SK-N-SH treated with all-trans-retinoic acid at 6 μM for 48 hours (cell line): ENCODE measurements around the gene ROBO2.

Experiments
- ATAC-seq: fragments of 200-7000 bp; cut with Tn5 transposase; 3 replicates; pipeline ENCODE4 v1.9.1; 2020; ENCODE audit warnings: mild to moderate bottlenecking, moderate library complexity
- ARNTL ChIP-seq: fragments of 450-650 bp; formaldehyde crosslinking; IDR thresholded peaks from 2 replicates; pipeline ENCODE4 v1.5.0; 2020; ENCODE audit warnings: low read depth, mild to moderate bottlenecking, moderate library complexity, borderline replicate concordance
- BACH2 ChIP-seq: fragments of 250-450 bp; sonication (Bioruptor Pico); IDR thresholded peaks from 2 replicates; pipeline ENCODE4 v1.9.0; 2021; ENCODE audit warnings: mild to moderate bottlenecking, borderline replicate concordance
- CREB5 ChIP-seq: fragments of 250-450 bp; sonication (Bioruptor Pico); IDR thresholded peaks from 2 replicates; pipeline ENCODE4 v1.5.1; 2020; ENCODE audit warnings: low read depth, mild to moderate bottlenecking, moderate library complexity
- CSDC2 ChIP-seq: fragments of 250-450 bp; sonication (Bioruptor Pico); IDR thresholded peaks from 2 replicates; pipeline ENCODE4 v1.5.0; 2020; ENCODE audit warnings: mild to moderate bottlenecking, moderate library complexity
- CSRNP3 ChIP-seq: fragments of 250-450 bp; sonication (Bioruptor Pico); IDR thresholded peaks from 2 replicates; pipeline ENCODE4 v1.5.1; 2021; ENCODE audit warnings: mild to moderate bottlenecking, moderate library complexity
- ESRRG ChIP-seq: fragments of 250-450 bp; sonication (Bioruptor Pico); IDR thresholded peaks from 2 replicates; pipeline ENCODE4 v1.6.1; 2021; ENCODE audit warnings: mild to moderate bottlenecking
- GLIS3 ChIP-seq: fragments of 250-450 bp; sonication (Bioruptor Pico); IDR thresholded peaks from 2 replicates; pipeline ENCODE4 v1.5.0; 2020; ENCODE audit warnings: mild to moderate bottlenecking, moderate library complexity
- ISL1 ChIP-seq: fragments of 250-450 bp; sonication (Bioruptor Pico); IDR thresholded peaks from 2 replicates; pipeline ENCODE4 v2.1.2; 2022; ENCODE audit warnings: mild to moderate bottlenecking, moderate library complexity
- OSR1 ChIP-seq: fragments of 250-450 bp; sonication (Bioruptor Pico); IDR thresholded peaks from 2 replicates; pipeline ENCODE4 v1.8.0; 2022; ENCODE audit warnings: moderate library complexity, mild to moderate bottlenecking, inconsistent platforms
- PATZ1 ChIP-seq: fragments of 250-450 bp; sonication (Bioruptor Pico); IDR thresholded peaks from 2 replicates; pipeline ENCODE4 v1.8.0; 2020; ENCODE audit warnings: mild to moderate bottlenecking, moderate library complexity, borderline replicate concordance
- POU6F1 ChIP-seq: fragments of 250-450 bp; sonication (Bioruptor Pico); IDR thresholded peaks from 2 replicates; pipeline ENCODE4 v1.8.0; 2021; ENCODE audit warnings: low read depth, mild to moderate bottlenecking, moderate library complexity, borderline replicate concordance
- PPARA ChIP-seq: fragments of 250-450 bp; sonication (Bioruptor Pico); IDR thresholded peaks from 2 replicates; pipeline ENCODE4 v1.5.0; 2020; ENCODE audit warnings: mild to moderate bottlenecking, borderline replicate concordance
- RARB ChIP-seq: fragments of 250-450 bp; sonication (Bioruptor Pico); IDR thresholded peaks from 2 replicates; pipeline ENCODE4 v1.8.0; 2021; ENCODE audit warnings: mild to moderate bottlenecking, moderate library complexity
- SNAI2 ChIP-seq: fragments of 250-450 bp; sonication (Bioruptor Pico); IDR thresholded peaks from 2 replicates; pipeline ENCODE4 v1.5.0; 2020; ENCODE audit warnings: mild to moderate bottlenecking, moderate library complexity
- TCF4 ChIP-seq: fragments of 250-450 bp; sonication (Bioruptor Pico); IDR thresholded peaks from 2 replicates; pipeline ENCODE4 v1.8.0; 2021; ENCODE audit warnings: mild to moderate bottlenecking, moderate library complexity, borderline replicate concordance
- TOX ChIP-seq: fragments of 250-450 bp; sonication (Bioruptor Pico); IDR thresholded peaks from 2 replicates; pipeline ENCODE4 v1.8.0; 2021; ENCODE audit warnings: mild to moderate bottlenecking, moderate library complexity, borderline replicate concordance
- TSHZ2 ChIP-seq: fragments of 250-450 bp; sonication (Bioruptor Pico); IDR thresholded peaks from 2 replicates; pipeline ENCODE4 v1.5.0; 2020; ENCODE audit warnings: mild to moderate bottlenecking, moderate library complexity
- ZC3H10 ChIP-seq: fragments of 250-450 bp; sonication (Bioruptor Pico); IDR thresholded peaks from 2 replicates; pipeline ENCODE4 v1.5.1; 2021; ENCODE audit warnings: mild to moderate bottlenecking, moderate library complexity
- ZFP3 ChIP-seq: fragments of 250-450 bp; sonication (Bioruptor Pico); IDR thresholded peaks from 2 replicates; pipeline ENCODE4 v1.5.0; 2020; ENCODE audit warnings: mild to moderate bottlenecking, moderate library complexity
- ZFP30 ChIP-seq: fragments of 450-650 bp; formaldehyde crosslinking; IDR thresholded peaks from 2 replicates; pipeline ENCODE4 v1.5.0; 2022; ENCODE audit warnings: mild to moderate bottlenecking, moderate library complexity
- ZNF565 ChIP-seq: fragments of 450-650 bp; formaldehyde crosslinking; conservative IDR thresholded peaks from 2 replicates; pipeline ENCODE4 v1.5.0; 2020; ENCODE audit warnings: low read depth, mild to moderate bottlenecking, moderate library complexity
- ZNF70 ChIP-seq: fragments of 450-650 bp; formaldehyde crosslinking; IDR thresholded peaks from 2 replicates; pipeline ENCODE4 v1.5.0; 2020; ENCODE audit warnings: mild to moderate bottlenecking, moderate library complexity
- ZNF8 ChIP-seq: fragments of 450-650 bp; formaldehyde crosslinking; IDR thresholded peaks from 2 replicates; pipeline ENCODE4 v1.5.0; 2020; ENCODE audit warnings: mild to moderate bottlenecking, moderate library complexity

Gene ROBO2

GRCh38 chr3:77139624-77140023 lies 99.7 kb downstream of the ROBO2 start (continued):
- TF ChIP-seq POU6F1 (CRISPR knock-in tag) (no peak), BACH2 (CRISPR knock-in tag) (no peak)

GRCh38 chr3:77141423-77141822 lies 101.5 kb downstream of the ROBO2 start:
- TF ChIP-seq ZFP3 (CRISPR knock-in tag) (no peak), PPARA (CRISPR knock-in tag) (no peak), ZNF565 (CRISPR knock-in tag) (no peak), GLIS3 (no peak), ZFP30 (no peak), OSR1 (CRISPR knock-in tag) (no peak), TCF4 (CRISPR knock-in tag) (no peak), ZNF70 (CRISPR knock-in tag) (no peak), SNAI2 (no peak), ZC3H10 (no peak), CSDC2 (no peak), TOX (no peak), PATZ1 (CRISPR knock-in tag) (no peak), CREB5 (no peak), ZNF8 (CRISPR knock-in tag) (no peak), BACH2 (CRISPR knock-in tag) (no peak), ISL1 (CRISPR knock-in tag) (no peak), ARNTL (no peak), RARB (no peak), POU6F1 (CRISPR knock-in tag) (no peak)
- no peak for ATAC-seq

GRCh38 chr3:77142578-77142977 lies 102.7 kb downstream of the ROBO2 start:
- ATAC-seq = no peak
- TF ChIP-seq GLIS3 (no peak), ESRRG (CRISPR knock-in tag) (no peak), BACH2 (CRISPR knock-in tag) (no peak), ZNF8 (CRISPR knock-in tag) (no peak), ZNF70 (CRISPR knock-in tag) (no peak), CREB5 (no peak), ZFP3 (CRISPR knock-in tag) (no peak), PPARA (CRISPR knock-in tag) (no peak), POU6F1 (CRISPR knock-in tag) (no peak), ZC3H10 (no peak), CSRNP3 (CRISPR knock-in tag) (no peak), CSDC2 (no peak), TSHZ2 (CRISPR knock-in tag) (no peak), ZNF565 (CRISPR knock-in tag) (no peak), ISL1 (CRISPR knock-in tag) (no peak), ARNTL (no peak), RARB (no peak)
